ENCODE results near the gene TRIM7.
A peak's percentile ranks its signal among the peaks of the same experiment; 100 is the strongest.

Gene TRIM7

DNA sequence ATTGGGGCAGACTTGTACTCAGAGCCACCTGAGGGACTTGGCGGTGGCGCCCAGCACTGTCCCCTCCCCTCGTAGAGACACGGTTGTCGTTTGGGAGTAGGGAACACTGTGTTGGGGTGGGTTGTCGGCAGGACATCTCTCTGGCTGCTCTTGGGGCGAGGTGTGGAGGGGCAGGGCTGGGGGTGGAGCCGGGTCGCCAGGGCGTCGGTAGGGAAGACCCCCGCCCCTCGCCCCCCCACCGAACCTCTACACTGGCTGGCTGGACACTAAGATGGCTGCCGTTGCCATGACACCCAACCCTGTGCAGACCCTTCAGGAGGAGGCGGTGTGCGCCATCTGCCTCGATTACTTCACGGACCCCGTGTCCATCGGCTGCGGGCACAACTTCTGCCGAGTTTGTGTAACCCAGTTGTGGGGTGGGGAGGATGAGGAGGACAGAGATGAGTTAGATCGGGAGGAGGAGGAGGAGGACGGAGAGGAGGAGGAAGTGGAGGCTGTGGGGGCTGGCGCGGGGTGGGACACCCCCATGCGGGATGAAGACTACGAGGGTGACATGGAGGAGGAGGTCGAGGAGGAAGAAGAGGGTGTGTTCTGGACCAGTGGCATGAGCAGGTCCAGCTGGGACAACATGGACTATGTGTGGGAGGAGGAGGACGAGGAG, 18.9 kb upstream of the TRIM7 start:
- no peak for DNase-seq (ENCODE audit: low spot score)
- TF ChIP-seq, protein P1, sequence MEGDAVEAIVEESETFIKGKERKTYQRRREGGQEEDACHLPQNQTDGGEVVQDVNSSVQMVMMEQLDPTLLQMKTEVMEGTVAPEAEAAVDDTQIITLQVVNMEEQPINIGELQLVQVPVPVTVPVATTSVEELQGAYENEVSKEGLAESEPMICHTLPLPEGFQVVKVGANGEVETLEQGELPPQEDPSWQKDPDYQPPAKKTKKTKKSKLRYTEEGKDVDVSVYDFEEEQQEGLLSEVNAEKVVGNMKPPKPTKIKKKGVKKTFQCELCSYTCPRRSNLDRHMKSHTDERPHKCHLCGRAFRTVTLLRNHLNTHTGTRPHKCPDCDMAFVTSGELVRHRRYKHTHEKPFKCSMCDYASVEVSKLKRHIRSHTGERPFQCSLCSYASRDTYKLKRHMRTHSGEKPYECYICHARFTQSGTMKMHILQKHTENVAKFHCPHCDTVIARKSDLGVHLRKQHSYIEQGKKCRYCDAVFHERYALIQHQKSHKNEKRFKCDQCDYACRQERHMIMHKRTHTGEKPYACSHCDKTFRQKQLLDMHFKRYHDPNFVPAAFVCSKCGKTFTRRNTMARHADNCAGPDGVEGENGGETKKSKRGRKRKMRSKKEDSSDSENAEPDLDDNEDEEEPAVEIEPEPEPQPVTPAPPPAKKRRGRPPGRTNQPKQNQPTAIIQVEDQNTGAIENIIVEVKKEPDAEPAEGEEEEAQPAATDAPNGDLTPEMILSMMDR (conservative IDR thresholded peaks at IDR 0.05; ENCODE audit: low read depth) = no peak
- ChIA-PET CTCF (no interaction called here), POLR2A (ENCODE audit: low non-redundant PET) (interaction anchor here (0.6 to 2.8 kb wide), 7 partner anchors 9 to 37 kb away, joined by 3 to 16 read pairs (median 3); partner anchors contain the start of gene RACK1)
- H3K27ac ChIP-seq = peak overlapping the region; percentile 98

DNA sequence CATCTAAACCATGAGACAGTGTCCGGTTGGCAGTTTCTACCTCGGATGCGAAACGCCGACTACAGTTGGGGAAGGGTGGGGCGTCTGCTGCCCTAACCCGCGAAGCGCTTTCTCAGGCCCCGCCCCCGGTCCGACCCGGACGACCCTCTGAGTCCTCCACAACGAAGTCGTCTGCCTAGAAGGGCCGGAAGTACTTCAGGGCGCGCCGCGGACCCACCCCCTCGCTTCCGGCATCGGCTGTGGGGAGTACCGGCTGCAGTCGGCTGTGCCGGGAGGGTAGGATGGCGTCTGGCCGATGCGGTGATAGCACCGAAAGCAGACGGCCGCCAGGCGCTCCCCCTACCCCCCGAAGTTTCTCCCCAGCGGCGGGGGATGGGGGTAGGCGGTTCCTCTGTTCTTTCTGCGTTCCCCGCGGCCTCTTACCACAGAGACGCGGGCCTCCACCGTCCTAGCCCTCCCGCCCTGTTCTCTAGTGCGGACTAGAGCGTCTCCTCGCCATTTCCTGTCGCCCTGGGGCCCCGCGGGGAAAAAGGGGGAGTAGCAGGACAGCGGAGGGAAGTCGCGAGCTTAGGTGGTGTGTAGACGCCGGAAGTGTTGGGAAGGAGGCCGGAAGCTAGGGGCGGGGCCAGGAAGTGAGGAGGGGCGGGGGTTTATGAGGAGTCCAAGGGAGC, 18.2 kb upstream of the TRIM7 start, which contains the start of gene TRIM41:
Gene TRIM41, plus strand, starts transcription at position 224 of the 671 bp plus-strand sequence. CDS start 719 bp downstream, outside the sequence.
- POLR2A ChIA-PET (ENCODE audit: low non-redundant PET) = interaction anchor here (0.6 to 2.8 kb wide), 7 partner anchors 10 to 36 kb away, joined by 3 to 16 read pairs (median 3); partner anchors contain the start of gene RACK1
- DNase-seq (ENCODE audit: low spot score) = peak; percentile 93

DNA sequence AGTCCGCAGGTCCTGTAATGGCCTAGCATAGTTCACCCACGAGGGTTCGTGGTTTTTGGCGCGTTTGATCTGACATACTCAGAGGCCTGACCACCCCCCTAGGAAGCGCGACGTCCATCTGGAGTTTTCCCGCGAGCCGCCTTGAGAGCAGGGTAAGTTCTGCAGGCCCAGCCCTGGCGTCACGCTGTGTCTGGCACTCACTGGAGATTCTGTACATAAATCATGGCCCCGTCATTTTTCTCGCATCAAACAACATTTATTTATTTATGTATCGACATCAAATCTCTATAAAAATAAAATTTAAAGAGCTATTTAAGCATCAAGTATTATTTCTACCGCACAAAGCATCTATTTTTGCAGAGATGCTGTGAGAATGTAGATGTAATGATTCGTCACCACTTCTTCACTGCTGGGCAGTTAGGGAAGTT, 17.6 kb upstream of the TRIM7 start:
- ChIA-PET CTCF (interaction anchor here (0.7 kb wide), 1 partner anchor 38 kb away, joined by 3 read pairs; no protein-coding TSS in a partner anchor), POLR2A (ENCODE audit: low non-redundant PET) (interaction anchor here (0.6 to 2.8 kb wide), 4 partner anchors 15 to 23 kb away, joined by 4 to 16 read pairs (median 6); partner anchors contain the start of genes RACK1 and TRIM7)
- peak overlapping the region; percentile 98 for H3K27ac ChIP-seq

More for the DNA sequence above, 18.2 kb upstream of the TRIM7 start, which contains the start of gene TRIM41:
- TF ChIP-seq, protein P1 (conservative IDR thresholded peaks at IDR 0.05; ENCODE audit: low read depth) = no peak
- CTCF ChIA-PET = no interaction called here
- H3K27ac ChIP-seq = peak within 1 kb of the TSS; percentile 98

DNA sequence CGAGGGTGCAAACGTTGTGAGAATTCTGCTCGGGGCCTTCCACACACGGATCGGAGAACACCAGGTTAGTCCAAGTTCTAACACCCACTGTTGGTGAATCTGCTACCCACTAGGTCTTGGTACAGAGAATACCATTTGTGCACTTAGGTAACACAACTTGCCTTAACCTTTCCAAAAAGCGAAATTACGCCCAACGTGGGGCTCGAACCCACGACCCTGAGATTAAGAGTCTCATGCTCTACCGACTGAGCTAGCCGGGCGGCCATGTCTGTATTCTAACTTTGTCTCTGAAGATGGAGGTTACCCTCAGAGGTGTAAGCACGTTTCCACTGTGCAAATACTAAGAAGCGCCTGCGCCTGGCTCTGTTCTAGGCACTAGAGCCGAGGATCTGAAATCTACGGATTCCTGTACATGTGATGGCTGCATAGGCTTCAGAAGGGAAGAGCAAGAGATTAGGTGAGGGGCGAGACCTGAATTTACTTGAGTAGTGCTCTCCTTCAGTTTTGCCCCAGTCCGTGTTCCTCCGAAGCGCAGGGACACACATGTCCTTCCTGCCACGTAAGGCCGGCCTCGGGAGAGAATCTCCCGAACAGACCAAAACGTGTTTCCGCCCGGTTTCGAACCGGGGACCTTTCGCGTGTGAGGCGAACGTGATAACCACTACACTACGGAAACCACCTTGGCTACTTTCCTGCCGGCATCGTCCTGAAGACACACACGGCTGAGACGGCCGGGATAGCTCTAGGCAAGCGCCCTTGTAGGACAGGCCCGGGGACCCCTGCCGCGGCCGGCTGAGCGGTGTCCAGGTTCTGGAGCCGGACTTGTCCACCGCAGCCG, 17.0 kb upstream of the TRIM7 start:
- TF ChIP-seq, protein P1 (conservative IDR thresholded peaks at IDR 0.05; ENCODE audit: low read depth) = no peak
- ChIA-PET POLR2A (ENCODE audit: low non-redundant PET) (interaction anchor here (0.6 to 2.8 kb wide), 4 partner anchors 15 to 24 kb away, joined by 4 to 16 read pairs (median 6); partner anchors contain the start of genes RACK1 and TRIM7), CTCF (interaction anchor here (0.7 kb wide), 1 partner anchor 38 kb away, joined by 3 read pairs; no protein-coding TSS in a partner anchor)
- peak; percentile 75 for DNase-seq (ENCODE audit: low spot score)
- H3K27ac ChIP-seq = peak overlapping the region; percentile 98

More for the DNA sequence above, 17.6 kb upstream of the TRIM7 start:
- DNase-seq (ENCODE audit: low spot score) = no peak
- TF ChIP-seq, protein P1 (conservative IDR thresholded peaks at IDR 0.05; ENCODE audit: low read depth) = no peak

DNA sequence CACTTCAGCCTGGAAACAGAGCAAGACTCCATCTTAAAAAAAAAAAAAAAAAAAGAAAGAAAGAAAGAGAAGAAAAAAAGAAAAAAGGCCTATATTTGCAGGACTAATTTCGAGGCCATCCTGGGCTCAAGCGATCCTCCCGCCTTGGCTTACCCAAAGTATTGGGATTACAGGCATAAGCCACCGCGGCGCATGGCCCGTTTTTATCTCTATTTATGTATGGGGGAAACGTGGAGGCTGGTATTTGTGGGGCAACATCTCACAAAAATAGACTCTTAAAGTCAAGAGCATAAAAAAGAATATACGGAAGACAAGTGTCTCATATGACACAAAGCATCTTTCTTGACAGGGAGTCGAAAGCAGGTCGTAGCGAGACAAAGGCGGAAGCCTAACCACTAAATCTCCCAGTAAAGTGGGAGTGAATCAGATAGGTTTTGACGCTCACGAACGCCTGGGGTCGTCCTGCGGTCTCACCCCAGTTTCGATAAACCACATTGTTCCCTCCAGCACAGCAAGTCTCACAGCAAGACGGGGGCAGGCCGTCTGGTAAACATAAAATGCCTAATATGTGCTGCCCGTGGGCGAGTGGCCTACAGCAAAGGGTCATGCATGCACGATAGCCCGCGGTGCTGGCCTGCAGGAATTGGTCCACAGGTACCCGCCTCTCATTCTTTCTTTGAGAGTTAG, 16.3 kb upstream of the TRIM7 start:
- TF ChIP-seq, protein P1 (conservative IDR thresholded peaks at IDR 0.05; ENCODE audit: low read depth) = no peak
- ChIA-PET CTCF (no interaction called here), POLR2A (ENCODE audit: low non-redundant PET) (interaction anchor here (1.2 kb wide), 1 partner anchor 14 kb away, joined by 6 read pairs; no protein-coding TSS in a partner anchor)
- peak overlapping the region; percentile 98 for H3K27ac ChIP-seq
- no peak for DNase-seq (ENCODE audit: low spot score)

Measured in RWPE1 (cell line).